GM21576 (cell line): ENCODE measurements around the gene NOPCHAP1.

ENCODE experiments used
- ATAC-seq: cut with Tn5 transposase; IDR thresholded peaks from one replicate; pipeline ENCODE4 v1.9.1; 2021; ENCODE audit warnings: mild to moderate bottlenecking, moderate library complexity; ENCODE audit not compliant: unreplicated experiment

NOPCHAP1 gene

GRCh38 chr12:105018012-105018411 lies 31.9 kb downstream of the NOPCHAP1 start:
- no peak for ATAC-seq

GRCh38 chr12:105018776-105019175 lies 32.7 kb downstream of the NOPCHAP1 start:
- no peak for ATAC-seq

- ATAC-seq: no peak
Measured at GRCh38 chr12:105020241-105020962, 34.3 kb downstream of the NOPCHAP1 start.

- ATAC-seq: no peak
Measured at GRCh38 chr12:105024928-105025327, 38.8 kb downstream of the NOPCHAP1 start.

- ATAC-seq: no peak
Measured at GRCh38 chr12:105025890-105026289, 39.8 kb downstream of the NOPCHAP1 start.

- no peak for ATAC-seq
Measured at GRCh38 chr12:105026411-105026810, 40.3 kb downstream of the NOPCHAP1 start.

- peak; percentile 93 for ATAC-seq
Measured at GRCh38 chr12:105030820-105031807, 45.0 kb downstream of the NOPCHAP1 start.

GRCh38 chr12:105032703-105033357 lies 46.7 kb downstream of the NOPCHAP1 start:
- ATAC-seq: no peak

- no peak for ATAC-seq
Measured at GRCh38 chr12:105033851-105034250, 47.7 kb downstream of the NOPCHAP1 start.
